Measurements from ENCODE around the gene MEN1.

The MEN1 gene

GRCh38 chr11:64817476-64817875 lies 7.1 kb upstream of the MEN1 start:
- TF ChIP-seq NFIC (IDR thresholded peaks at IDR 0.05) (no peak), TCF12 (IDR thresholded peaks at IDR 0.05; ENCODE audit: low read depth) (no peak), USF1 (IDR thresholded peaks at IDR 0.05) (no peak), RAD21 (IDR thresholded peaks at IDR 0.05; ENCODE audit: low read depth) (no peak), EP300 (IDR thresholded peaks at IDR 0.05; ENCODE audit: borderline replicate concordance) (no peak), MAX (IDR thresholded peaks at IDR 0.05) (no peak), EGR1 (IDR thresholded peaks at IDR 0.05) (no peak), CEBPB (IDR thresholded peaks at IDR 0.05) (no peak), CREB1 (IDR thresholded peaks at IDR 0.05; ENCODE audit: low read depth) (no peak), ZBTB7A (IDR thresholded peaks at IDR 0.05; ENCODE audit: low read depth) (no peak)
- TF ChIP-seq, protein P1, sequence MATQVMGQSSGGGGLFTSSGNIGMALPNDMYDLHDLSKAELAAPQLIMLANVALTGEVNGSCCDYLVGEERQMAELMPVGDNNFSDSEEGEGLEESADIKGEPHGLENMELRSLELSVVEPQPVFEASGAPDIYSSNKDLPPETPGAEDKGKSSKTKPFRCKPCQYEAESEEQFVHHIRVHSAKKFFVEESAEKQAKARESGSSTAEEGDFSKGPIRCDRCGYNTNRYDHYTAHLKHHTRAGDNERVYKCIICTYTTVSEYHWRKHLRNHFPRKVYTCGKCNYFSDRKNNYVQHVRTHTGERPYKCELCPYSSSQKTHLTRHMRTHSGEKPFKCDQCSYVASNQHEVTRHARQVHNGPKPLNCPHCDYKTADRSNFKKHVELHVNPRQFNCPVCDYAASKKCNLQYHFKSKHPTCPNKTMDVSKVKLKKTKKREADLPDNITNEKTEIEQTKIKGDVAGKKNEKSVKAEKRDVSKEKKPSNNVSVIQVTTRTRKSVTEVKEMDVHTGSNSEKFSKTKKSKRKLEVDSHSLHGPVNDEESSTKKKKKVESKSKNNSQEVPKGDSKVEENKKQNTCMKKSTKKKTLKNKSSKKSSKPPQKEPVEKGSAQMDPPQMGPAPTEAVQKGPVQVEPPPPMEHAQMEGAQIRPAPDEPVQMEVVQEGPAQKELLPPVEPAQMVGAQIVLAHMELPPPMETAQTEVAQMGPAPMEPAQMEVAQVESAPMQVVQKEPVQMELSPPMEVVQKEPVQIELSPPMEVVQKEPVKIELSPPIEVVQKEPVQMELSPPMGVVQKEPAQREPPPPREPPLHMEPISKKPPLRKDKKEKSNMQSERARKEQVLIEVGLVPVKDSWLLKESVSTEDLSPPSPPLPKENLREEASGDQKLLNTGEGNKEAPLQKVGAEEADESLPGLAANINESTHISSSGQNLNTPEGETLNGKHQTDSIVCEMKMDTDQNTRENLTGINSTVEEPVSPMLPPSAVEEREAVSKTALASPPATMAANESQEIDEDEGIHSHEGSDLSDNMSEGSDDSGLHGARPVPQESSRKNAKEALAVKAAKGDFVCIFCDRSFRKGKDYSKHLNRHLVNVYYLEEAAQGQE (IDR thresholded peaks at IDR 0.05; ENCODE audit: low read depth) = no peak

DNA sequence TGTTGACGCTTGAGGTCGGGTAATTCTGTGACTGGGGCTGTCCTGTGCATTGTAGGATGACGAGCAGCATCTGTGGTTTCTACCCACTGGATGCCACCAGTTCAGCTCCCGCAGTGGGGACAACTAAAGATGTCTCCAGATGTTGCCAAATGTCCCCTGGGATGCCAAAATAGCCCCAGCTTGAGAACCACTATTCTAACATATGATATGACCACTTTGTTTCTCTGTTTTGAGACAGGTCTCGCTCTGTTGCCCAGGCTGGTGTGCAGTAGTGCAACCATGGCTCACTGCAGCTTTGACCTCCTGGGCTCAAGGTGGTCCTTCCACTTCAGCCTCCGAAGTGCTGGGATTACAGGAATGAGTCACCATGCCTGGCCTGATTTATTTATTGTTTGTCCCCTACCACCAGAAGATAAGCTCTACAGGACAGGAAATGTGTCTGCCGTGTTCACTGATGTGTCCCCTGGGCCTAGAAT lies 4.4 kb upstream of the MEN1 start:
- TF ChIP-seq TEAD4 (IDR thresholded peaks at IDR 0.05) (no peak), EP300 (IDR thresholded peaks at IDR 0.05; ENCODE audit: borderline replicate concordance) (no peak), NFIC (IDR thresholded peaks at IDR 0.05) (no peak), CEBPB (IDR thresholded peaks at IDR 0.05) (no peak), EGR1 (IDR thresholded peaks at IDR 0.05) (no peak), ZBTB7A (IDR thresholded peaks at IDR 0.05; ENCODE audit: low read depth) (no peak), USF1 (IDR thresholded peaks at IDR 0.05) (no peak)

DNA sequence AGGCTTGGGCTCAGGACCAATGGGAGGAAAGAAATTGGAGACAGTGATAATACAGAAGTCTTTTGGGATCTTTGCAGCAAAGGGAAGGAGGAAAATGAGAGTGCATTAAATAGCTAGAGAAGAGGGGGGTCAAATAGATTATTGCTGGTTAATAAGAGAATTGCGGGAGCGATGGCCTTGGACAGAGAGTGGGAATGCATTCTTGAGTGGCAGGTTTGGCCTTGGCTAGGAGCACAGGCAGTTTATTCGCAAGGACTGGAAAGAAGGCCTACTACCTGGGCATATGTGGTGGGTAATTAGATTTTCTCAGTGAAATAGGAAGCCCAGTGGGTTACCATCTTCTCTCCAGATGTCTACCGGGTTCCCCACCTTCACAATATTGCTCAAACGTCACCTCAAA lies 3.5 kb upstream of the MEN1 start:
- TF ChIP-seq, protein P1 (IDR thresholded peaks at IDR 0.05; ENCODE audit: low read depth) = no peak
- TF ChIP-seq MAX (IDR thresholded peaks at IDR 0.05) (no peak), CEBPB (IDR thresholded peaks at IDR 0.05) (no peak), ZBTB7A (IDR thresholded peaks at IDR 0.05; ENCODE audit: low read depth) (no peak), TAF1 (IDR thresholded peaks at IDR 0.05; ENCODE audit: low read depth) (no peak), EP300 (IDR thresholded peaks at IDR 0.05; ENCODE audit: borderline replicate concordance) (no peak), RAD21 (IDR thresholded peaks at IDR 0.05; ENCODE audit: low read depth) (no peak), NFIC (IDR thresholded peaks at IDR 0.05) (no peak), FOXM1 (IDR thresholded peaks at IDR 0.05; ENCODE audit: borderline replicate concordance, low read depth) (no peak), TEAD4 (IDR thresholded peaks at IDR 0.05) (no peak), CREB1 (IDR thresholded peaks at IDR 0.05; ENCODE audit: low read depth) (no peak), TCF12 (IDR thresholded peaks at IDR 0.05; ENCODE audit: low read depth) (no peak), EGR1 (IDR thresholded peaks at IDR 0.05) (no peak), USF1 (IDR thresholded peaks at IDR 0.05) (no peak), YY1 (IDR thresholded peaks at IDR 0.05; ENCODE audit: low read depth) (no peak)

DNA sequence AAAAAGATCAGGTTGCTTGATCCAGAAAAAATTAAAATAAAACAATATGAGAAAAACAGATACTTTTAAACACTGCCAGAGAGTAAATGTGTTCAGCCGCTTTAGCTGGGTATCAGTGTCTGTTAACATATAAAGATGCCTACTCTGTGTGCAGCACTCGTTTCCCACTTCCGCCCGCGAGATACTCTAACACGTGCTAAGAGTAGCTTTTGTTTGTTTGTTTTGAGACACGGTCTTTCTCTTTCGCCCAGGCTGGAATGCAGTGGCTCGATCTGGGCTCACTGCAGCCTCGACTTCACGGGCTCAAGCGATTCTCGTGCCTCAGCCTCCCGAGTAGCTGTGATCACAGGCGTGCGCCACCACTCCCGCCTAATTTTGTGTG lies 531 bp upstream of the MEN1 start:
- TF ChIP-seq, protein P1 (IDR thresholded peaks at IDR 0.05; ENCODE audit: low read depth) = no peak
- no peak for TF ChIP-seq MAX (IDR thresholded peaks at IDR 0.05)
- no peak for TF ChIP-seq CREB1 (IDR thresholded peaks at IDR 0.05; ENCODE audit: low read depth)
- TF ChIP-seq NFIC (IDR thresholded peaks at IDR 0.05) = no peak
- no peak for TF ChIP-seq EP300 (IDR thresholded peaks at IDR 0.05; ENCODE audit: borderline replicate concordance)
- TF ChIP-seq YY1 (IDR thresholded peaks at IDR 0.05; ENCODE audit: low read depth) = no peak
- TF ChIP-seq ZBTB7A (IDR thresholded peaks at IDR 0.05; ENCODE audit: low read depth) = no peak
- no peak for TF ChIP-seq TEAD4 (IDR thresholded peaks at IDR 0.05)
- no peak for TF ChIP-seq CEBPB (IDR thresholded peaks at IDR 0.05)
- no peak for TF ChIP-seq FOXM1 (IDR thresholded peaks at IDR 0.05; ENCODE audit: borderline replicate concordance, low read depth)
- no peak for TF ChIP-seq TAF1 (IDR thresholded peaks at IDR 0.05; ENCODE audit: low read depth)

Measured in Ishikawa (cell line).